GM18951 (cell line): ENCODE data around the gene RNASEH2C.
"Not testable (repeated sequence)": the region's sequence is repeated elsewhere in the genome, so short reads cannot be mapped to it uniquely, and the experiment has no call there.

ENCODE experiments used
- POLR2A ChIP-seq: IDR thresholded peaks from 4 replicates; pipeline ENCODE4 v1.6.1; 2011; ENCODE audit warnings: mild to moderate bottlenecking; ENCODE audit not compliant: insufficient read length, insufficient read depth; ENCODE audit errors: extremely low read depth
- in situ Hi-C: fragments of 300-500 bp; cut with MboI; formaldehyde crosslinking; loops from one replicate; pipeline ENCODE4 v1.12.0; 2022; ENCODE audit warnings: low sequenced_read_pairs, mixed read lengths, inconsistent platforms; ENCODE audit not compliant: unreplicated experiment

RNASEH2C gene

DNA sequence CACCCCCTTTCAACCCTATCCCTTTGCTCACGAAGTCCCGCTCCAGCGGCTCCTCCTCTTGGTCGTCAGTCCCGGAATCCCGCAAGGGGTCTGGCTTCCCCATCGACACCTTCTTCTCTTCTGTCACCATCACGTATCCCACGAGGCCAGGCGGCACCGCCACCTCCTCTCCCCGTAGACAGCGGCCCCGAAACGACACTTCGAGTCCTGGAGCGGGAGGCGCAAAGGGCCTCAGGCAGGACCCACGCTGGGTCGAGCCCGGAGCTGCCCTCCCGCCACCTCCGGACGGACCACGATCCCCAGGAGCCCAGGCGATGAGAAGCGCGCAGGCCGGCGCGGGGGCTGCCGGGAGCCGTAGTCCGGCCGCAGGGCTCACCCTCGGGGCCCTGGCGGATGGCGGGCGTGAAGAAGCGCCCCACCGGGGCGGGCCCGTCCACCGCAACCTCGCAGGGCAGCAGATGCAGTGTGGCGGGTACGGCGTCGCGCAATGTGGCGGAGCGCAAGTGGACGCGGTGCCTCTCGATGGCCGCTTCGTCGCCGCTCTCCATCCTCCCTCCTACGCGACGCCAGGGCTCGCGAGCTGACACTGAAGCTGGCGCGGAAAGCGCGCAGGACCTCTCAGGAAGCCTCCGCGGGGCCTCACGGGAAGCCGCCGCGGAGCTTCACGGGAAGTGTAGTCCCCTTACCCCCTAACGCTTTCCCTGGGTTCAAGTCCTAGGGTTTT, at the start of gene RNASEH2C:
Gene RNASEH2C, minus strand, starts transcription at position 588 of the 724 bp plus-strand sequence. Its CDS starts 40 bp downstream, at position 548.
- in situ Hi-C loops: loop anchor here (10.0 to 25.0 kb wide), 2 partner anchors 104 to 267 kb away; no protein-coding TSS in a partner anchor
- TF ChIP-seq POLR2A: peak; percentile 91

DNA sequence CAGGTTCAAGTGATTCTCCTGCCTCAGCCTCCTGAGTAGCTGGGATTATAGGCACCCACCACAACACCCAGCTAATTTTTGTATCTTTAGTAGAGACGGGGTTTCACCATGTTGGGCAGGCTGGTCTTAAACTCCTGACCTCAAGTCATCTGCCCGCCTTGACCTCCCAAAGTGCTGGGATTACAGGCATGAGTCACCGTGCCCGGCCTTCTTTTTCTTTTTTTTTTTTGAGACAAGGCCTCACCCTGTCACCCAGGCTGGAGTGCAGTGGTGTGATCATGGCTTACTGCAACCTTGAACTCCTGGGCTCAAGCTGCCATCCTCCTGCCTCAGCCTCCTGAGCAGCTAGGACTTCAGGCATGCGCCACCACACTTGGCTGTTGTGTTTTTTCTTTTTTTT, 47.2 kb upstream of the RNASEH2C start:
- in situ Hi-C loops: not testable (repeated sequence)

DNA sequence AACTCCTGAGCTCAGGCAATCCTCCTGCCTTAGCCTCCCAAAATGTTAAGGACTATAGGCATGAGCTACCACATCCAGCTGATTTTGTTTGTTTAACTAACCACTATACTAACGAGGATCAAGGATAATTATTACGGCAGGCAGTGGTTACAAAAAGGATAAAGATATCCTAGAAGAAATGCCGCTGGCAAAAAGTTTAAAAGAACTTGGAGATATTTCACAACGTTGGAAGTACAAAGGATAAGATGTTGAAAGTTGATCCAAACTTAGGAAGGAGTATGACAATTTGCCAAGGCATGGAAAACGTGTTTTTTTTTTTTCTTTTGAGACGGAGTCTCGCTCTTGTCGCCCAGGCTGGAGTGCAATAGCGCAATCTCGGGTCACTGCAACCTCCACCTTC, 46.8 kb upstream of the RNASEH2C start:
- in situ Hi-C loops: no loop called here
- no peak for TF ChIP-seq POLR2A

DNA sequence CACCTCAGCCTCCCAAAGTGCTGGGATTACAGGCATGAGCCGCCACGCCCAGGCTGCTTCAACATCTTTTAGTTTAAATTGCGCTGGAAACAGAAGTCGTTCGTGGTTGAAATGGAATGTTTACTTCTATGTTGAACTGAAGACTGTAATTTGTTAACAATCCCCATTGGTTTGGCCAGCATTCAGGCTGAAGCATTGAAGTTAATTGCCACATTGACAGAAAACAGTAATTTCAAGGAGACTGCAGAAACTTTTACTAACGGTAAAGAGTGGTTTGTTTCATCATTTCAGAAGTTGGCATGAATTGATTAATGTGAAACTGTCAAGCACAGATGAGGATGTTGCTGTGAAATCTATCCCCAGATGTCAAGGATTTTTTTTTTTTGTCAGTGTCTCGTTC, 45.9 kb upstream of the RNASEH2C start:
- in situ Hi-C loops: no loop called here
- no peak for TF ChIP-seq POLR2A

DNA sequence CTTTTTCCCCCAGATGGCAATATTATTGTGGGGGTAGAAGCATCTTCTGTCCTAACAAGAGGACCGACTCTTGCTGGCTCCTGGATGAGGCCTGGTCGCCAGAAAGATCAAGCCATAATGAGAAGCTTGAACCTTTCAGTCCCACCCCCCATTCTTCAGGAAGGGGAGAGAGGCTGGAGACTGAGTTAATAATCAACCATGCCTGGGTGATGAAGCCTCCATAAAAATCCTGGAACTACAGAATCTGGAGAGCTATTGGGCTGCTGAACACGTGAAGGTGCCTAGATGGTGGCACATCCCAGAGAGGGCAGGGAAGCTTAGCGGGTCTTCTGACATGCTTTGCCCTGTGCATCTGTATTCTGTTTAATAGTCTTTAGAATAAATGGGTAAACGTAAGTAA, 43.8 kb upstream of the RNASEH2C start:
- in situ Hi-C loops: no loop called here
- TF ChIP-seq POLR2A: no peak

DNA sequence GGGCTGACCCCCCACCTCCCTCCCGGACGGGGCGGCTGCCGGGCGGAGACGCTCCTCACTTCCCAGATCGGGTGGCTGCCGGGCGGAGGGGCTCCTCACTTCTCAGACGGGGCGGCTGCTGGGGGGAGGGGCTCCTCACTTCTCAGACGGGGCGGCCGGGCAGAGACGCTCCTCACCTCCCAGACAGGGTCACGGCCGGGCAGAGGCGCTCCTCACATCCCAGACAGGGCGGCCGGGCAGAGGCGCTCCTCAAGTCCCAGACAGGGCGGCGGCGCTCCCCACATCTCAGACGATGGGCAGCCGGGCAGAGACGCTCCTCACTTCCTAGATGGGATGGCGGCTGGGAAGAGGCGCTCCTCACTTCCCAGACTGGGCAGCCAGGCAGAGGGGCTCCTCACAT, 42.2 kb upstream of the RNASEH2C start:
- in situ Hi-C loops: not testable (repeated sequence)

- in situ Hi-C loops: not testable (repeated sequence)
Observed at GRCh38 chr11:65762169-65762568, 41.6 kb upstream of the RNASEH2C start.

- in situ Hi-C loops: no loop called here
- no peak for TF ChIP-seq POLR2A
Observed at GRCh38 chr11:65745049-65745448, 24.5 kb upstream of the RNASEH2C start.

- in situ Hi-C loops: no loop called here
Observed at GRCh38 chr11:65744699-65745042, 24.1 kb upstream of the RNASEH2C start.

DNA sequence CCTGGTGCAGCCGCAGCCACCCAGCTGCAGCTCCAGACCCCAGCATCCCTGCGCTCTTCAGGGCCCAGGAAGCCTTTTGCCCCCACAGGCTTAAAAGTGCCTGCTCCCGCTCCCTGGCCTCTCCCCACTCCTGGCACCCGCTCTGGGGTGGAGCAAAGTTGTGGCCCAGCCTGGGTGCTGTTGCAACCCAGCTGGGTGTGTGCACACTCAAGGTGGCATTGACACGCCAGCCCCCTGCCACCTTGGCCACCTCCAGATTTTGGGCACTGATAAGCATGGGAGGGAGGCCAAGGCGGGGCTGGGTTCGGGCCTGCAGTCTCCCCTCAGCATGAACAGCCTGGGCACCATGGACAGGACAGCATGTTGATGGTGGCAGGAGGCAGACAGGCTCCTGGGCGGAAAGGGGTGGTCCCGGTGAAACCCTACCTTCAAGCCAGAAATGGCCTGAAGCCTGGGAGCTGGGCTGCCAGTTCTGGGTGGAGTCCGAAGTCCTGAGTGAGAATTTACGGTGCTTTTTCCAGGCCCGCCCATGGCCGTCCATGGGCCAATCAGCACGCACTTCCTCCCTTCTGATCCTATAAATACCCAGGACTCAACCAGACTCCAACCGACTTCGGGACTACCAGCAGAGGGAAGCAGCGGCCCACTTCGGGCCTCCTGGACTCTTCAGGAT, 23.6 kb upstream of the RNASEH2C start:
- in situ Hi-C loops: no loop called here
- TF ChIP-seq POLR2A: no peak

More at GRCh38 chr11:65744699-65745042, 24.1 kb upstream of the RNASEH2C start:
- TF ChIP-seq POLR2A: no peak

DNA sequence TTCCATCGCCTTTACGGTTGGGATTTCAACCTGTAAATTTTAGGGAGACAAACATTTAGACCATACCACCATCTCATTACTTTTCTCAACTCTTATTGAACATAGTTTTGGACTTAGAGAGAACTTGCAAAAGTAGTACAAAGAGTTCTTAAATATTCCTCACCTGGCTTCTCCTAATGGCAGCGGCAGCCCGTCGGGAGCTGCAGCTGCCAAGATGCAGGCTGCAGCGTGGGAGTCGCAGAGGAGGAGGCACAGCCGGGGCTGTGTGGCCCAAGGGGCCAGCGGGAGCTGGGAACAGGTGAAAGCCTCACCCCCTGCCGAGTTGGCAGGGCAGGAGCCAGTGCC, 23.1 kb upstream of the RNASEH2C start:
- TF ChIP-seq POLR2A: no peak
- in situ Hi-C loops: no loop called here

DNA sequence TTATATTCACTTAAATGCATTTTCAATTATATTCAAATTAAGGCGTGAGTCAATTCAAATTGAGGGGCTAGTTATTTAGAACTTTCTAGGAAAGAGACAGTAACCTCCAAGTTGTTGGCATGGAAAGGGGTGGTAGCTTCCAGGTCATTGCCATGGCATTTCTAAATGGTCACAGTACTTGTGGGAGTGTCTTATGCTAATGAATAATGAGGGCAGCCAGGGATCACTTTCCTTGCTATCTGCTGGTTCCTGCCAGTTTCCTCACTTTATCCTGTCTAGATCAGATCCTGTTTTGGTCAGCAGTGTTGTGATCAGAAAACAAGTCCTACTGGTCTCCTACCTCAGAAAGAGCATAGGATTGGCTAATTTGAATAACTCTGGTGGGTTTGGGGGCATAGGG, 21.8 kb upstream of the RNASEH2C start:
- TF ChIP-seq POLR2A: no peak
- in situ Hi-C loops: no loop called here

DNA sequence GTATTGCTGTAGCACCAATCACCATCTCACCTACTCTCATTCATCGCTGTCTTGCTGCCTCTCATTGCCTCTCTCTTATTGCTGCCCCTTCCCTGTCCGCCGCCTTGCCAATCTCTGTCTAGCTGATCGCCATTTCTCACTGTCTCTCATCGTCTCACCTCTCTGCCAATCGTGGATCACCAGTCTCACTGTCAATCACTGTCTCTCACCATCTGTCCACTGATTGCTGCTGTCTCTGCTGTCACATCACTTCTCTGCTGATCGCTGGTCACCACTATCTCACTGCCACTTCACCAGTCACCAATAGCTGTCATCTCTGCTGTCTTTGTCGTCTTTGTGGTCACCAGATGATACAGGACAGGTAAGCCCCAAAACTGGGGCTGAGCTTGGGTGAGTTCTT, 20.6 kb upstream of the RNASEH2C start:
- in situ Hi-C loops: no loop called here
- no peak for TF ChIP-seq POLR2A

DNA sequence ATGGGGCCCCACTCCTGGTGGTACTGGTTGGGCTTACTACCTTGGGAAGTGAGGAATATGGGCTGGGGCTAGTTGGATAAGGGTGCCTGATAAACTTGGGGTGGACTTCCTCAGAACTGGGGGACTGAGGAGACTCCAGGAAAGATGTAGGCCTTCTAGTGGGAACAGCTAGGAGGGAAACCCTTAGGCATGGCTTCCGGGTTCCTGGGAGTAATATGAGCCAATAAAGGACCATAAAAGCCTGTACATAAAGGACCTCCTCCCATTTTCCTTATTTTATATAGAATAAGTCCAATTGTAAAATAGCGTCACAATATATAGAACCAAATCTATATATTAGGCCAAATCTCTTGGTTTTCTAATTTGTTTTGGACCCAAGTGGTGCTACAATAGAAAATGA, 18.4 kb upstream of the RNASEH2C start:
- no peak for TF ChIP-seq POLR2A
- in situ Hi-C loops: no loop called here

DNA sequence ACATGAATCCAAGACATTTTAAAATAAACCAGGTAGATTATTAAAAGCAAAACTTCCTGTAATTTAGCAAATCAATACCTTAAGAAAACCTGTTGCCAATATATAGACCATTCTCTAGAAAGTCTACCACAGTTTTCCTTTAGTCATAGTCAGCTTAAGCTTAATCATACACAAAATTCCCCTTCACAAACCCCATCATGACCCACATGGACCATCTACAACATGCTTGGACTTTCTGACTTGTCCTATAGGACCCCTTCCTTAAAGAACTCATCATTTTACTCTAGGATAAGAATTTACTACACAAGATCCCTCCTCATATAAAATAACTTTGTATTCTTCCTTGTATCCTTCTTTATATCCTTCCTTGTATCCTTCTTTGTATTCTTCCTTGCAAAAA, 16.2 kb upstream of the RNASEH2C start:
- in situ Hi-C loops: no loop called here
- no peak for TF ChIP-seq POLR2A

DNA sequence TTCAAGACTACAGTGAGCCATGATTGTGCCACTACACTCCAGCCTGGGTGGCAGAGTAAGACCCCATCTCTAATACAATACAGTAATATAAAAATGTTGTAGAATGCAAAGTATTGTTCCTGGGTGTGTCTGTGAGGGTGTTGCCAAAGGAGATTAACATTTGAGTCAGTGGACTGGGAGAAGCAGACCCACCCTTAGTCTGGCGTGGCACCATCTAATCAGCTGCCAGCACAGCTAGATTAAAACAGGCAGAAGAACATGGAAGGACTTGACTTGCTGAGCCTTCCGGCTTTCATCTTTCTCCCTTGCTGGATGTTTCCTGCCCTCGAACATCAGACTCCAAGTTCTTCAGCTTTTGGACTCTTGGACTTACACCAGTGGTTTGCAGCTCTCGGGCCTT, 14.5 kb upstream of the RNASEH2C start:
- in situ Hi-C loops: not testable (repeated sequence)
